ENCODE measurements around the gene CBX1. TPM values are rescaled to one million over a fixed set of nuclear protein-coding genes. Genes with fewer than 3 reads are reported as not detected.

The CBX1 gene
- polyA plus RNA-seq, 1 experiment, result 20.7 TPM

DNA sequence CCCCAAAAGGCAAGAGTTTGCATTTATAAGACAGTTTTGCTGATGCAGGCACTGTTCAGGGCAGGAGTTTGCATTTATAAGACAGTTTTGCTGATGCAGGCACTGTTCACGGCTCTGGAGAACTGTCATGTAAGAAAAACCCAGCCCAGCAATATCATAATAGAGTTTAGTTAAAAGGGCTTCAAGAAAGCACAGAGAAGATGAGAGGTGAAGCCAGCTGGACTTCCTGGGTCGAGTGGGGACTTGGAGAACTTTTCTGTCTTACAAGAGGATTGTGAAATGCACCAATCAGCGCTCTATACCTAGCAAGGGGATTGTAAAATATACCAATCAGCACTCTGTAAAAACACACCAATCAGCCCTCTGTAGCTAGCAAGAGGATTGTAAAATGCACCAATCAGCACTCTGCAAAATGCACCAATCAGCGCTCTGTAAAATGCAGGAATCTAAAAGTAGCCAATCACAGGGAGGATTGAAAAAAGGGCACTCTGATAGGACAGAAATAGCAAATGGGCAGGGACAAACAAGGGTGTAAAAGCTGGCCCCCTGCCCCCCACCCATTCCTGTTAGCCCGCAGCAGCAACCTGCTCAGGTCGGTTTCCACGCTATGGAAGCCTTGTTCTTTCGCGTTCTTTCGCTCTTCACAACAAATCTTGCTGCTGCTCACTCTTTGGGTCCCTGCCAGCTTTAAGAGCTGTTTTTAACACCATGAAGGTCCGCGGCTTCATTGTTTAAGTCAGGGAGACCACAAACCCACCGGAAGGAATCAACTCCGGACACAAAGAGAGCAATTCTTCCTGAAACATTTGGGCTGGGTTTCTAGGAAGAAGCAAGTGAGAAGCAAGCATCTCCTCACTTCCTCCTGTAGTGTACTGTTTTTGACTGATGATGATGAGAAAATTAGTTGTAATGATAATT, 1.8 kb upstream of the CBX1 start:
- CTCF ChIA-PET, result interaction anchor here (0.6 to 5.7 kb wide), 5 partner anchors 23 to 139 kb away, joined by 3 to 26 read pairs (median 4); partner anchors contain the start of gene CDK5RAP3
- POLR2A ChIA-PET, result no interaction called here
- no peak overlapping the region for H3K4me3 ChIP-seq (ENCODE audit: low read depth, low read length)

DNA sequence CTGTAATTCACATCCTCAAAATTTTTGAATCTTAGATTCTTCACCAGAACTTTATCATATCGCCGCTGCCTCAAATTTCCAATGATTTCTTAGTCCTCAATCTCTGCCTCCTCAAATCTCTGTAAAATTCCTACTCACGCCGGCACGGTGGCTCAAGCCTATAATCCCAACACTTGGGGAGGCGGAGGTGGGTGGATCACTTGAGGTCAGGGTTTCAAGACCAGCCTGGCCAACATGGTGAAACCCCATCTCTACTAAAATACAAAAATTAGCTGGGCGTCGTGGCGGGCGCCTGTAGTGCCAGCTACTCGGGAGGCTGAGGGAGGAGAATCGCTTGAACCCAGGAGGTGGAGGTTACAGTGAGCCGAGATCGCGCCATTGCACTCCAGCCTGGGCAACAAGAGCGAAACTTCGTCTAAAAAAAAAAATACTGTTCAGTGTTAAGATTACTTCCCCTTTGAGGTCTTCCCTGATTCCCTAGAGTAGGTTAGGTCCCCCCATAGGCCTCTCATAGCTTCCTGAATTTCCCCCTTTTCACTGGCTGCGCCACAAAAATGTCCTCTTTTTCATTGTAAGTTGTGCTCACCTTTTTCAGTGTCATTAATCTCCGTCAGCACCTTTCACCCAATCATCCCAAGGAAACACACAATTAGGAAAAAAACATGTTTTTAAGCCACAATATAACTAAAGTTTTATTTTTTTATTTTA, 919 bp upstream of the CBX1 start:
- ChIA-PET POLR2A (no interaction called here), CTCF (interaction anchor here (0.6 to 5.7 kb wide), 4 partner anchors 22 to 138 kb away, joined by 3 to 26 read pairs (median 4); partner anchors contain the start of gene CDK5RAP3)
- no peaks in the 10 kb centered on the region for H3K27me3 ChIP-seq (ENCODE audit: control insufficient read depth, insufficient read depth, low read length)
- DNase-seq (ENCODE audit: low read depth), result no peak
- TF ChIP-seq, protein P1, sequence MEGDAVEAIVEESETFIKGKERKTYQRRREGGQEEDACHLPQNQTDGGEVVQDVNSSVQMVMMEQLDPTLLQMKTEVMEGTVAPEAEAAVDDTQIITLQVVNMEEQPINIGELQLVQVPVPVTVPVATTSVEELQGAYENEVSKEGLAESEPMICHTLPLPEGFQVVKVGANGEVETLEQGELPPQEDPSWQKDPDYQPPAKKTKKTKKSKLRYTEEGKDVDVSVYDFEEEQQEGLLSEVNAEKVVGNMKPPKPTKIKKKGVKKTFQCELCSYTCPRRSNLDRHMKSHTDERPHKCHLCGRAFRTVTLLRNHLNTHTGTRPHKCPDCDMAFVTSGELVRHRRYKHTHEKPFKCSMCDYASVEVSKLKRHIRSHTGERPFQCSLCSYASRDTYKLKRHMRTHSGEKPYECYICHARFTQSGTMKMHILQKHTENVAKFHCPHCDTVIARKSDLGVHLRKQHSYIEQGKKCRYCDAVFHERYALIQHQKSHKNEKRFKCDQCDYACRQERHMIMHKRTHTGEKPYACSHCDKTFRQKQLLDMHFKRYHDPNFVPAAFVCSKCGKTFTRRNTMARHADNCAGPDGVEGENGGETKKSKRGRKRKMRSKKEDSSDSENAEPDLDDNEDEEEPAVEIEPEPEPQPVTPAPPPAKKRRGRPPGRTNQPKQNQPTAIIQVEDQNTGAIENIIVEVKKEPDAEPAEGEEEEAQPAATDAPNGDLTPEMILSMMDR (IDR thresholded peaks at IDR 0.05; ENCODE audit: insufficient read depth, low read depth, low read length), result no peak
- H3K36me3 ChIP-seq (ENCODE audit: control insufficient read depth, insufficient read depth, low read length), result no peaks in the 10 kb centered on the region
- H3K4me3 ChIP-seq (ENCODE audit: low read depth, low read length), result no peak overlapping the region

More for the DNA sequence above, 1.8 kb upstream of the CBX1 start:
- TF ChIP-seq, protein P1 (IDR thresholded peaks at IDR 0.05; ENCODE audit: insufficient read depth, low read depth, low read length), result no peak
- no peaks in the 10 kb centered on the region for H3K27me3 ChIP-seq (ENCODE audit: control insufficient read depth, insufficient read depth, low read length)
- no peak for DNase-seq (ENCODE audit: low read depth)
- no peaks in the 10 kb centered on the region for H3K36me3 ChIP-seq (ENCODE audit: control insufficient read depth, insufficient read depth, low read length)

GRCh38 chr17:48100591-48101011, 677 bp downstream of the CBX1 start:
- Histone ChIP-seq H3K27me3 (ENCODE audit: control insufficient read depth, insufficient read depth, low read length) (no peaks in the 10 kb centered on the region), H3K36me3 (ENCODE audit: control insufficient read depth, insufficient read depth, low read length) (peaks cover 1% of the 10 kb centered on the region; the same call in 1 of the 2 replicates), H3K4me3 (ENCODE audit: low read depth, low read length) (peak overlapping the region; percentile 96)
- no peak for DNase-seq (ENCODE audit: low read depth)
- ChIA-PET CTCF (interaction anchor here (0.9 to 5.7 kb wide), 5 partner anchors 18 to 122 kb away, joined by 3 to 26 read pairs (median 4); no protein-coding TSS in a partner anchor), POLR2A (interaction anchor here (0.6 to 1.0 kb wide), 2 partner anchors 46 to 1159 kb away, joined by 4 read pairs; no protein-coding TSS in a partner anchor)
- TF ChIP-seq, protein P1 (IDR thresholded peaks at IDR 0.05; ENCODE audit: insufficient read depth, low read depth, low read length), result no peak

DNA sequence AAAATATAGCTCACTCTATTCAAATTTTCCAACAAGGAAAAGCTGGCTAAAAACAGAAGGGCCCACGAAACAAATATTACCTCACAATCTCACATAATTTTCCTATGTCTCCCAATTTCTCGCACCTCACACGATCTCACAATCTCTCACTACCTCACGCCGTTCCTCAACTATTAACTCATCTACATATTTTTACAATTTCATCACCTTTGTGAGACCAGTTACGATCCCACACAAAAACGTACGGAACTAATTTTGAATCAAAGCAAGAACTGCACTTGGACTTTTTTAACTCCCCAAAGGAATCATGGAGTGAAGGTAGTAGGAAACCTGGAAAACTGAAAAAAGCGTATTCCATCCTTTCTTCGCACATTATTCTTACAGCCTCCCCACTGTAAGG, 1.1 kb downstream of the CBX1 start:
- H3K4me3 ChIP-seq (ENCODE audit: low read depth, low read length), result peak overlapping the region; percentile 96
- H3K36me3 ChIP-seq (ENCODE audit: control insufficient read depth, insufficient read depth, low read length), result peaks cover 1% of the 10 kb centered on the region; the same call in 1 of the 2 replicates
- DNase-seq (ENCODE audit: low read depth), result peak; percentile 31
- ChIA-PET POLR2A (interaction anchor here (0.6 kb wide), 1 partner anchor 32 kb away, joined by 3 read pairs; no protein-coding TSS in a partner anchor), CTCF (interaction anchor here (0.9 to 5.7 kb wide), 5 partner anchors 18 to 121 kb away, joined by 3 to 26 read pairs (median 4); no protein-coding TSS in a partner anchor)
- H3K27me3 ChIP-seq (ENCODE audit: control insufficient read depth, insufficient read depth, low read length), result no peaks in the 10 kb centered on the region
- TF ChIP-seq, protein P1 (IDR thresholded peaks at IDR 0.05; ENCODE audit: insufficient read depth, low read depth, low read length), result no peak
